GM12872 (cell line): ENCODE results near the gene MTRF1L.

Experiments used
- CTCF ChIP-seq: IDR thresholded peaks from 3 replicates; pipeline ENCODE4 v1.5.1; 2011; ENCODE audit warnings: low read depth, mild to moderate bottlenecking, low read length, moderate library complexity; ENCODE audit not compliant: insufficient read depth

MTRF1L gene

GRCh38 chr6:153024709-153025017, 22.2 kb upstream of the MTRF1L start:
- no peak for TF ChIP-seq CTCF

DNA sequence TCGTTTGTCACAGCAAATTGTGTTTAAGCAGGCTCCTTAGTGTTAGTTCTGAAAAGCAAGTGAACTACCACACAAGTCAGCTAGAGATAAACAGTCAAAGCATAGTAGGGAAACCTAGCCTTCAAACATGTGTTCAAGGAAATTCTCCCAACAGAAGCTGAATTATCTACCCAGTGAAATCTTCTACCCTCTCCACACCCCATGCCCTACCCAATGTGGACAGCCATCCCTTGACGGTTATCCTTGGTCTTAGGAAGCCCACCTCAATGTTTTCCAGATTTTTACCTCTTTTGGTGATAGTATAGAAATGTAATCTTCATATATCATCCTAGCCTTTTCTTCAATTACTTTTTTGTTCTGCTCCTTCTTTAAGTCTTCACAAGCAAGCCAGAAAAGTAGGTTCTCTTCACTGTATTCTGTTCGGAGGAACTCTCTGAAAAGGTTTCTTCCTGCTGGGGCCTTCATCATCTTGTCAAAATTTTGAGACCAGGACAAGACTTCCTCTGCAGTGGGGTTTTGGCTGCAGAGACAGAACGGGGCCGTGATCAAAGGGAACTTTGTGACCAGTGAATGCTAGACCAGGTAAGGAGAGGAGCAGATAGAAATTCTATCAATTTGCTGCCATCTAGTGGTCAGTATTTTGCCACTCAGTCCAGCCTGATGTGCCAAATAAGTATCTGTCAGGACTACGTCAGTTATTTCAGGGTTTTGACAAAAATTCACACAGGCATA, 21.6 kb upstream of the MTRF1L start:
- peak; percentile 77 for TF ChIP-seq CTCF

DNA sequence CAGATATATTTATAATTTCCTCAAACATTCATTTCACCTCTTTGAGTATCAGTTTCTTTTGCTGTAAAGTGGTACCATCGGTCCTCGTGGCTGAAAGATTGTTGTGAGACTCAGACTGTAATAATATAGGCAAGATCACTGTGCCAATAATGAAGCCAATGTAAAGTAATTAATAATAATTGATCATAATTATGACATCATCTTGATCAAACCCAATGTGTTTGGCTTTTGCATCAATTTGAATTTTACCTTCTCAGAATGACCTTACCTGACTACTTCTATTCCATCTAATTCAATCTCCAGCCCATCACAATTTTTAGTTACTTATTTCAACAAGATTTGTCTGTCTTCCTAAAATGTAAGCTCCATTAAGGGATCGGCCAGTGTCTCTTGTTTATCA, 15.8 kb upstream of the MTRF1L start:
- TF ChIP-seq CTCF: no peak

DNA sequence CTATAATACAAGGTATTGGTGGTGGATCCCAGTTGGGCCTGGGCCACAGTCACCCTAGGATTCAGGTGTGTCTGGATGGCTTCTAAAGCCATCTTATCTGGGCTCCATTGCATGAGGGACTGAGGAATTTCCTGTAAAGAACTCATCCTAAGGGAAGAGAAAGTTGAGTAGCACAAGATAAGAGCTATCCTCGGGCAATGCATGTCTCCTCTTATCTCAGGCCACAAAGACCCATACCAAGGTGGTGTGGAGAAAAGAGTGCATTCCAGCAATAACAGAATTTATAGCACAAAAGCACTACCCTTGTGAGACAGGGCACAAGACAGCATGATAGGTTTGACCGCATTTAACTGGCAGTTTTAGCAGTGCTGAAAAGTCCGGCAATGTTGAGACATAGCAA, 14.3 kb upstream of the MTRF1L start:
- TF ChIP-seq CTCF: no peak

DNA sequence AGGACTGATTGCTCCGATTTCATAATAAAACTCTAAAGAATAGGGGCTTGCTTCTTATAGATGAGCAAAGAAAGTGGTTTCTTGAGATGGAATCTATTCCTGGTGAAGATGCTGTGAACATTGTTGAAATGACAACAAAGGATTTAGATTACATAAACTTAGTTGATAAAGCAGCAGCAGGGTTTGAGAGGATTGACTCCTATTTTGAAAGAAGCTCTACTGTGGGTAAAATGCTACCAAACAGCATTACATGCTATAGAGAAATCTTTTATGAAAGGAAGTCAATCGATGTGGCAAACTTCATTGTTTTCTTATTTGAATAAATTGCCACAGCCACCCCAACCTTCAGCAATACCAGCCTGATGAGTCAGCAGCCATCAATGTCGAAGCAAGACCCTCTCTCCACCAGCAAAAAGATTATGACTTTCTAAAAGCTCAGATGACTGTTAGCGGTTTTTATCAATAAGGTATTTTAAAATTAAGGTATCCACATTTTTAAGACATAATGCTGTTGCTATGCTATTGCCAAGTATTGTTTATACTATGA, 12.7 kb upstream of the MTRF1L start:
- no peak for TF ChIP-seq CTCF

- TF ChIP-seq CTCF: no peak
Observed at GRCh38 chr6:153013438-153013837, 10.9 kb upstream of the MTRF1L start.

- TF ChIP-seq CTCF: no peak
Observed at GRCh38 chr6:153012856-153013255, 10.3 kb upstream of the MTRF1L start.
